Hepatocyte (in vitro differentiated cells): ENCODE measurements around the gene OTOS. TPM values are rescaled to one million over a fixed set of nuclear protein-coding genes. Genes with fewer than 3 reads are reported as not detected.

Experiments used
- DNase-seq: peaks from one replicate; pipeline ENCODE4 v3.0.0-alpha.2; 2016; ENCODE audit warnings: low spot score
- H2AFZ ChIP-seq: fragments of 200-600 bp; sonication (generic); 2 replicates; pipeline ENCODE4 v1.6.0; 2016; ENCODE audit warnings: antibody characterized with exemption, mild to moderate bottlenecking
- H3K27ac ChIP-seq: fragments of 200-600 bp; sonication (generic); 2 replicates; pipeline ENCODE4 v1.5.1; 2016; ENCODE audit warnings: mild to moderate bottlenecking
- H3K27me3 ChIP-seq: fragments of 200-600 bp; sonication (generic); 2 replicates; pipeline ENCODE4 v1.6.1; 2016
- H3K36me3 ChIP-seq: fragments of 200-600 bp; sonication (generic); replicated peaks from 2 replicates; pipeline ENCODE4 v1.5.1; 2016; ENCODE audit warnings: low read depth; ENCODE audit not compliant: insufficient read depth
- H3K4me1 ChIP-seq: fragments of 200-600 bp; sonication (generic); 2 replicates; pipeline ENCODE4 v1.5.1; 2016; ENCODE audit warnings: mild to moderate bottlenecking, moderate library complexity; ENCODE audit not compliant: insufficient read depth
- H3K4me2 ChIP-seq: fragments of 200-600 bp; sonication (generic); 2 replicates; pipeline ENCODE4 v1.6.0; 2016
- H3K4me3 ChIP-seq: fragments of 200-600 bp; sonication (generic); 2 replicates; pipeline ENCODE4 v1.5.1; 2016; ENCODE audit warnings: mild to moderate bottlenecking
- H3K79me2 ChIP-seq: fragments of 200-600 bp; sonication (generic); 2 replicates; pipeline ENCODE4 v1.6.0; 2017; ENCODE audit warnings: mild to moderate bottlenecking
- H3K9me2 ChIP-seq: fragments of 200-600 bp; sonication (generic); replicated peaks from 2 replicates; pipeline ENCODE4 v1.6.0; 2017; ENCODE audit warnings: mild to moderate bottlenecking; ENCODE audit not compliant: insufficient read depth
- H3K9me3 ChIP-seq: fragments of 200-600 bp; sonication (generic); 2 replicates; pipeline ENCODE4 v1.5.1; 2016; ENCODE audit warnings: low read depth, mild to moderate bottlenecking
- H4K20me1 ChIP-seq: fragments of 200-600 bp; sonication (generic); 2 replicates; pipeline ENCODE4 v1.6.0; 2016; ENCODE audit warnings: mild to moderate bottlenecking; ENCODE audit not compliant: insufficient read depth, poor library complexity, severe bottlenecking
- EZH2 ChIP-seq: fragments of 200-600 bp; sonication (generic); IDR thresholded peaks from 2 replicates; pipeline ENCODE4 v1.6.1; 2016; ENCODE audit warnings: antibody characterized with exemption, mild to moderate bottlenecking, borderline replicate concordance
- EZH2phosphoT487 ChIP-seq: fragments of 200-600 bp; sonication (generic); IDR thresholded peaks from one replicate; pipeline ENCODE4 v1.6.1; 2018; ENCODE audit warnings: antibody characterized with exemption, mild to moderate bottlenecking, low read depth, moderate library complexity; ENCODE audit not compliant: unreplicated experiment, severe bottlenecking
- WGBS: methylation state at CpG from one replicate; pipeline ENCODE4 v1.1.6; 2016; ENCODE audit warnings: low lambda C conversion rate; ENCODE audit errors: missing lambda C conversion rate; 5-methylcytosine and 5-hydroxymethylcytosine counted together
- polyA plus RNA-seq: library from polyadenylated mRNA; unstranded; fragments of >200 nt; fragmentation: Nextera tagmentation; extraction: Ambion mirVana; gene quantifications from 2 replicates; pipeline ENCODE4 v1.2.1, GENCODE V29; 2016
- total RNA-seq: library from RNA; depleted of rRNA; stranded (reverse); fragments of >200 nt; gene quantifications from 2 replicates; pipeline ENCODE4 v1.2.3, GENCODE V29; 2014
- TF ChIP-seq, protein P1 (sequence below): fragments of 200-600 bp; sonication (generic); IDR thresholded peaks from 2 replicates; pipeline ENCODE4 v1.5.1; 2016; ENCODE audit warnings: antibody characterized with exemption, mild to moderate bottlenecking; ENCODE audit not compliant: poor library complexity

OTOS gene
- total and polyA plus RNA-seq, 2 experiments from 2014 or later, result 0.50 TPM; not detected in 1

DNA sequence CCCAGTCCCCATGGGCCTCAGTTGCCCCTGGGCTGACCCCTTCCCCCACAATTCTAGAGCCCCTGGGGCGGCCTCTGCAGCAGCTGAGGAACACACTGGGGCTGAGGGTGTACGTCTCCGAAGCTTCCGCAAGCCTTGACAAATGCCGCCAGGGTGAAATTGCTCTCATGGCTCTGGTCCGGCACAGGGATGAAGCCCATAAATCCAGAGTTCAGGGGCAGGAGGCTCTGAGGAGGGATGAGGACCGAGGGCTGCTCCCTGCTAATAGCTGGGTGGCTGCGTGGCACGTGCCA, 27.1 kb upstream of the OTOS start:
- no peak for DNase-seq
- Histone ChIP-seq H3K4me2 (no peak overlapping the region), H3K36me3 (no peaks in the 10 kb centered on the region), H3K27me3 (no peaks in the 10 kb centered on the region), H2AFZ (no peak overlapping the region), H3K4me3 (no peak overlapping the region), H3K27ac (no peak overlapping the region), H3K9me3 (no peaks in the 10 kb centered on the region), H3K4me1 (peaks cover 5% of the 10 kb centered on the region), H3K79me2 (no peaks in the 10 kb centered on the region), H4K20me1 (no peaks in the 10 kb centered on the region), H3K9me2 (no peaks in the 10 kb centered on the region)
- no peak for TF ChIP-seq EZH2phosphoT487
- TF ChIP-seq EZH2, result no peak
- TF ChIP-seq, protein P1, sequence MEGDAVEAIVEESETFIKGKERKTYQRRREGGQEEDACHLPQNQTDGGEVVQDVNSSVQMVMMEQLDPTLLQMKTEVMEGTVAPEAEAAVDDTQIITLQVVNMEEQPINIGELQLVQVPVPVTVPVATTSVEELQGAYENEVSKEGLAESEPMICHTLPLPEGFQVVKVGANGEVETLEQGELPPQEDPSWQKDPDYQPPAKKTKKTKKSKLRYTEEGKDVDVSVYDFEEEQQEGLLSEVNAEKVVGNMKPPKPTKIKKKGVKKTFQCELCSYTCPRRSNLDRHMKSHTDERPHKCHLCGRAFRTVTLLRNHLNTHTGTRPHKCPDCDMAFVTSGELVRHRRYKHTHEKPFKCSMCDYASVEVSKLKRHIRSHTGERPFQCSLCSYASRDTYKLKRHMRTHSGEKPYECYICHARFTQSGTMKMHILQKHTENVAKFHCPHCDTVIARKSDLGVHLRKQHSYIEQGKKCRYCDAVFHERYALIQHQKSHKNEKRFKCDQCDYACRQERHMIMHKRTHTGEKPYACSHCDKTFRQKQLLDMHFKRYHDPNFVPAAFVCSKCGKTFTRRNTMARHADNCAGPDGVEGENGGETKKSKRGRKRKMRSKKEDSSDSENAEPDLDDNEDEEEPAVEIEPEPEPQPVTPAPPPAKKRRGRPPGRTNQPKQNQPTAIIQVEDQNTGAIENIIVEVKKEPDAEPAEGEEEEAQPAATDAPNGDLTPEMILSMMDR, result no peak
- 93% methylated on average over 9 of the region's 9 CpGs for WGBS

GRCh38 chr2:240166761-240167587, 26.5 kb upstream of the OTOS start:
- H3K4me1 ChIP-seq, result peaks cover 5% of the 10 kb centered on the region
- no peak for TF ChIP-seq EZH2
- TF ChIP-seq, protein P1, result no peak
- TF ChIP-seq EZH2phosphoT487, result no peak
- H3K36me3 ChIP-seq, result no peaks in the 10 kb centered on the region
- no peaks in the 10 kb centered on the region for H3K9me2 ChIP-seq
- no peak overlapping the region for H3K4me3 ChIP-seq
- H2AFZ ChIP-seq, result no peak overlapping the region
- 91% methylated on average over 21 of the region's 21 CpGs for WGBS
- H3K27me3 ChIP-seq, result no peaks in the 10 kb centered on the region
- DNase-seq, result no peak
- H3K79me2 ChIP-seq, result no peaks in the 10 kb centered on the region
- H3K4me2 ChIP-seq, result no peak overlapping the region
- H3K9me3 ChIP-seq, result no peaks in the 10 kb centered on the region
- H3K27ac ChIP-seq, result no peak overlapping the region
- no peaks in the 10 kb centered on the region for H4K20me1 ChIP-seq

DNA sequence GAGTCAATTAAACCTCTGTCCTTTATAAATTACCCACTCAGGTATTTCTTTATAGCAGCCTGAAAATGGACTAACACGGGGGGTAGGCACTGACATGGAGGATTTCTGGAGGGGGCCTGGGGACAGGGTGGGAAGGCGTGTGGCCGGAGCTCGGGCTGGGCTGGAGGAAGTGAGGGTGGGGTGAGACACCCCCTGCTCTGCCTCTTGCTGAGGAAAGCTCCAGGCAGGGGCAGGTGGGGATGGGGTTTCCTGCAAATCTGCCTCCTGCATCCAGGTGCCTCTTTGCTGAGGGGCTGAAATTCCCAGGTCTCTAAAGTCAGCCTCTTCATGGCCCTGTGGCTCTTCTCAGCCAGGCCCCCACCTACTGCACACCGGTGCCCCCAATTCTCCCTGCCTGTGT, 25.7 kb upstream of the OTOS start:
- TF ChIP-seq EZH2phosphoT487 (no peak), EZH2 (no peak)
- TF ChIP-seq, protein P1, result no peak
- DNase-seq, result no peak
- no peaks in the 10 kb centered on the region for H3K9me3 ChIP-seq
- H3K36me3 ChIP-seq, result no peaks in the 10 kb centered on the region
- H4K20me1 ChIP-seq, result no peaks in the 10 kb centered on the region
- no peak overlapping the region for H2AFZ ChIP-seq
- 83% methylated on average over 5 of the region's 5 CpGs for WGBS
- H3K27ac ChIP-seq, result no peak overlapping the region
- no peaks in the 10 kb centered on the region for H3K9me2 ChIP-seq
- H3K79me2 ChIP-seq, result no peaks in the 10 kb centered on the region
- no peak overlapping the region for H3K4me3 ChIP-seq
- peaks cover 5% of the 10 kb centered on the region for H3K4me1 ChIP-seq
- no peak overlapping the region for H3K4me2 ChIP-seq
- H3K27me3 ChIP-seq, result no peaks in the 10 kb centered on the region
